Stimulated activated CD4-positive, alpha-beta T cell treated with anti-CD3 and anti-CD28 coated beads, TNF-alpha, amount 100 ng/mL, for 1 hour (primary cell): ENCODE results near the gene GLRA1.
"Not testable (repeated sequence)": the region's sequence is repeated elsewhere in the genome, so short reads cannot be mapped to it uniquely, and the experiment has no call there.

ENCODE experiments used
- DNase-seq, 3 donors: peaks; one replicate each; pipeline ENCODE4 v3.0.0-alpha.2; 2020; ENCODE audit warnings: low read depth in 3 of 3, low spot score in 1 of 3

GLRA1 gene

DNA sequence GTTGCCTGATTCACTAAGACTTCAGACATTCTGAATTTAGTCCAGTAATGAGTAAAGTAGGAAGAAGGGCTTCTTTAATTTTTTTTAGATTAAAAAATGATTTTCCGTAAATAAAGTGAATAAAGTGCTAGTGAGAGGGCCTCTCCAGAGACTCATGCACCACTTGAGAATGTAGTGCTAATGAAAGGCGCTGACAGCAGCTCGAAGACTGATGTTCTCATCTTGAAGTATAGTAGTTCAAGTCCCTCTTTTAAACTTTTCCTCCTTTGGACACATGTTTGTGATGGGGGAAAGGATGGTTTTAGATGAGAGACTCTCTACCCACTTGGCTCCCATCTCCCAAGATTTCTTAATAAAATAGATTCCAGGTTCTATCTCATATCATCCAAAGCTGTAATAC is 104.4 kb downstream of the GLRA1 start:
- DNase-seq, result no peak

DNA sequence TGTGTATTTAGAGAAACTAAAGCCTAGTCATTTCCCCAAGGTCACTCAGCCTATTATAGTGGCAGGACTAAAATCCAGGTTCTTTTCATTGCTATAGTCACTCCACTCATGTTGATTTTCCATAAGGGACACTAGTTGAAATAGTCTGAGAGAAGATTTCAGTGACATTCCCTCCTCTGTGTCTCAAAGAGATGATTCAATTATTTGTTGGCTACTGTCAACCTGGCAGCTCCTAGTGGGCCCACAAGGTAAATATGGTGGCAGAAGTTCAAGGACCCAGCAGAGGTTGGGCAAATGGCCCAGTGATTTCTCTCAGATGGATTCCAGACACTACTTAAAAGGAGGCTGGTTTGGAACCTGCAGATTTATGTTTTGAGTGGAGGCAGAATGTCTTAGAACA is 104.8 kb downstream of the GLRA1 start:
- no peak for DNase-seq

DNA sequence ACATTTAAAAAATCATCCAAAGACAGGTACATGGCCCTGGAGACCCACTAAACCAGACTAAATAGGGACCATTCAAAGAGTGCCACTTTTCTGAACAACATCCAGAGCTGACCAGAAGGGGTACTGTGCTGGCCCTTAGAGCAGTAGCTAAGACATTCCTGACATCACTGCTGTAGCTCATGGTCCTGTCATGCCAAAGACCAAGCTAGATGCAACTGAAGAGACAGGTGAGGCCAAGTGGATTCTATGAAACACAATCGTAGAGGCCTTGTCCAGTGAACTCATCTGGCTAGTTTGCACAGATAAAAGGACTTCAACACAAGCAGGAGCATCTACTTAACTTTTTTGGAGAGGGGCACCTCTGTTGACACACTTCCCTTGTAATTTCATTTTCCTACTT is 109.6 kb downstream of the GLRA1 start:
- DNase-seq, result no peak

DNA sequence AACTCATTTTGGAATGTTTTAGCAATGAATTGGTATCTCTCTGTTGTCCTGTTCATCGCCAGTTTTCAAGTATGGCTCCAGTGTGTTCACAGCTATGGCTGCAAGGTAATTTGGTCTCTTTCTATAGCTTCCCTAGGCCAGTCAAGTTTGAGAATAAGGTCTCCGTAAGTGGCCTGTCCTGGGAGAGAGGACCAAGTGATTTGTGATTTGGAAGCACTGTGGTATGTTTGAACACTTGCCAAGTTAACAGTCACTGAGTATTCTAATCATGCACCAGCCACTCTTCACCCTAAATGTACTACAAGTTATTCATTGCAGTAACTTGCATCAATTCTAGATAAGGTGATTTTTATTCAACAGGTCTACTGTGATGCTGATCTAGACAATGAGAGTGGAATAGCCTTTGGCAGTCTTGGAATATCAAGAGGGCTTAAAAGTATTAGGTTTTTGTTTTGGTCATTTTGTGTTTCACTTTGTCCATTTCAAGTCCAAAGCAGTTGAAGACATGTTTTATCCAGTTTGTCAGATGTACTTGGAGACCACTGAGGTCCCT is 111.8 kb downstream of the GLRA1 start:
- no peak for DNase-seq

DNA sequence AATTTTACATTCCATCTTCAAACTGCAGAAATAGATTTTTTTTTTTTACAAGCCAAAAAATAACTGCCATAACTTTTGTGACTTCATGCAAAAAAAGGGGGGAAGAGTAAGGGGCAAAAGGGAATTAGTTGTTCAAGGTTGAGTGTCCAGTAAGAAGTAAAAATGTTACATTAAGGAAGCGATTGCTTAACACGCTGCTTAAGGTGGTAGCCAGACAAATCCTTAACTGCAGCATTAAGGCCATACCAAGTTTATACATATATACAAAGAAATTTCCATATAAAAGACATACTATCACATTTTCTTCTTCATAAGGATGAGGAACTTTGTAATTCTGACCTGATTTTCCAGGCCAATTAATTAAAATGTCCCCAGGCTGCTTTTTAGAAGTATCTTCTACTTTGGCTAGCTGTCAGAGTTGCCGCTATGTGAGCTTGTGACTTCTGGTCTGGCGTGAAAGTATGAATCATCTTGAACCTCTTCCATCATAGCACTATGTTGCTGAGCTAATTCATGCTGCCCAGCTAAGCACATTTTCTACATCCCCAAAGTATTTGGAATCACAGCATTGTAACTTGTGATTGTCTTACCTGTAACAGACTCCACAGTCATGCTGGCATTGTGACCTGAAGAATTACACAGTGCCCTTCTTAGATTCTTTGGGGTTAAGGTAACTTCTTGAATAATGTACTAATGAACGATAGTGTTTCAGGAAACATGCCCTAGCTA is 112.9 kb downstream of the GLRA1 start:
- DNase-seq, result no peak

DNA sequence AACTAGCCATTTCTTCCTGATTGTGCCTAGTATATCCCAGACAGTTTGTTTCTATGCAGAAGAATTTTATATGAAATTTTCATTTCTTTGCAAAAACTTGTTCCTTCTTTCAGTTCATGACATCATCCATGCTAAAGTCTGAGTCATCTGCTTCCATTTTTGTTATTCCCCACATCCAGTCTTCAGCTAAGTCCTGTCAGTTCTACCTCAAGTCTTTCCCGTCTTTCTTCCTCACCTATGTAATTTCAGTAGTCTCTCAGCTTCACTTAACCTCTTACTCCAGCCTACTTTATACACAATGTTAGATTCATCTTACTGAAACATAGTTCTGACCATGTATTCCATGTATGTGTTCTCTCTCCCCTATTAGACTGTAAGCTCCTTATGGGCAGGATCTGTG is 113.8 kb downstream of the GLRA1 start:
- no peak for DNase-seq

DNA sequence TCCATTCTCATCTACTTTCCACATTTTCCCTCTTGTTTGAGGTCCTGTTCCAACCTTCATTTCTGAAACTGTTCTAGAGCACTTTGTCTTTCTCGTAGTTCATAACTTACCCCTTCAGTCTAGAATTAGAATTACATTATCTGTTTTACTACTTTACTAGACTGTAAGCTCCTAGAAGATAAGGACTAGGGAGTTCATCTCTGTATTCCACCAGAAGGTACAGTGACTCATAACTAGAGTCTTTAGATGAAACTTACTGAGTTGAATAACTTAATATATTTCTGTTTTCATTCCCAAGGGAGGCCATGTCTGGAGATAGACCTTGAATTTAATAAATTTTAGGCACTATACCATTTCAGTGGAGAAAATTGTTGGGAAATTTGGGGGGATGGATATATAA is 114.2 kb downstream of the GLRA1 start:
- DNase-seq, result no peak

DNA sequence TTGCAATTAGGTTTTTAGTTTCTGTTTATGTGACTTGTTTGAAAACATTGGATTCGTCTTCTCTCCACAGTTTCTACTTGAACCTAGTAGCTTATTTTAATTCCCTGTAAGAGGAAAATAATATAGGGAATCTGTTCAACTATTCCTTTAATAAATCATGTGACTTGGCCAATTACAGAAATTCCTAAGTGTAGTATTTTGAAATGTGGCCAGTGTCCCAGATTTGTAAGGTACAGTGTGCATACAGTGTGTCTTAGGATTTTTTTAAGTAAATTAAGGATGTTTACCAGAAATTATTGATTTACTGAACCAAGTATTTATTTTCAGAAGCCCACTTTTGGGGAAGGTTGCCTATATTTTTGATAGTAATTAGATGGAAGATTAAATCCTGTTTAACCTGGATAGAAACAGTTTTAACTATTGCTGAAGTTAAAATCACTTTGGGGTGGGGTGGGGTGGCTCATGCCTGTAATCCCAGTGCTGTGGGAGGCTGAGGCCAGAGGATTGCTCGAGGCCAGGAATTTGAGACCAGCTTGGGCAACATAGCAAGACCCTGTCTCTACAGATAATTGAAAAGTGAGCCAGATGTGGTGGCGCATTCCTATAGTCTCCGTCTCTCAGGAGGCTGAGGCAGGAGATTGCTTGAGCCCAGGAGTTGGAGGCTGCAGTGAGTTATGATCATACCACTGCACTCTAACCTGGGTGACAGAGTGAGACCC is 116.0 kb downstream of the GLRA1 start:
- DNase-seq, result no peak

DNA sequence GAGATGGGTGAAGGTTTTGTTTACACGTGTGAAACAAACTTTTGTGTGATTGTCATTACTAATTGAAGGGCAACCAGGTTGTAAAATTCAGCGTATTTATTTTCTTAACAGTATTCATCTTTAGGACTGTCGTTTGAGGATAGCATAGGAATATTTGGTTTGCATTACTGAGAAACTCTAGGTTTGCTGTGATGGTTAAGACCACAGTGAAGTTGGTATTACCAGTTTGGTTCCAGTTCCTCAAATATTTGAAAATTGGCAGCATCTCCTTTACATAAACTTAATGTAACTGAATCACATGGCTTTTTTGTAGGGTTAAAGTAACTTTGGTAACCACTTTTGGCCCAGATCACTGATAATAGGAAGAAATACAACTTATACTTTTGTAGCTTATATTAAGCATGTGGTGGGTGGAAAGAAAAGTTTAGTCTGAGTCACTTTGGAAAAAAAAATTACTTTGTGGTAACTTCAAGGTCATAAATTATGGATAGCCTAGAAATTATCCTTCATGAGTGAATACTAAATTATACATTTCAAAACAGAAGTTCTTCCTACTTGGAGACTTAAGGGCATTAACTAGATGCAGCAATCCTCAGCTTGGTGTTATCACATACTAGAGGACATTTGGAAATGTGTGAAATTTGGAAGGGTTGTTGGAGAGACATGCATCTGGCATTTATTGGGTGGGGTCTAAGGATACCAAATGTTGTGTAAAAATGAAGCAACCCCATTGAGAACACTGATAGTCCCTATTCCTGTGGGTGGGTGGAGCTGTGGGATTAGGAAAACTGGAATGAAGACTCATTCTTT is 119.0 kb downstream of the GLRA1 start:
- no peak for DNase-seq

DNA sequence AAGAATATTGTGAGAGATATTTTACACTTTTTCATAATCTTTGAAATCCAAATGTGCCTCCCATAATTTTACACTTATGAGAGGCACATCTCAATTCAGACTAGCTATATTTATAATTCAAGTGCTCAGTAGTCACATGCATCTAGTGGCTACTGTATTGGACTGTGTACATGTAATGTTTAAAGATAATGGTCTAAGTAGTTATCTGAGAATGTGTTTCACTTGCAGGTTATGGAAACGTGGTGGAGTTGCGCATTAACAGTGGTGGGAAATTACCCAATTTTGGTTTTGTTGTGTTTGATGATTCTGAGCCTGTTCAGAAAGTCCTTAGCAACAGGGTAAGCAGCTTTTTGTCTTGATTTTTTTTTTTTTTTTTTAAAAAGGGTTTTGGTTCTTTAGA is 124.1 kb downstream of the GLRA1 start:
- DNase-seq, result no peak

DNA sequence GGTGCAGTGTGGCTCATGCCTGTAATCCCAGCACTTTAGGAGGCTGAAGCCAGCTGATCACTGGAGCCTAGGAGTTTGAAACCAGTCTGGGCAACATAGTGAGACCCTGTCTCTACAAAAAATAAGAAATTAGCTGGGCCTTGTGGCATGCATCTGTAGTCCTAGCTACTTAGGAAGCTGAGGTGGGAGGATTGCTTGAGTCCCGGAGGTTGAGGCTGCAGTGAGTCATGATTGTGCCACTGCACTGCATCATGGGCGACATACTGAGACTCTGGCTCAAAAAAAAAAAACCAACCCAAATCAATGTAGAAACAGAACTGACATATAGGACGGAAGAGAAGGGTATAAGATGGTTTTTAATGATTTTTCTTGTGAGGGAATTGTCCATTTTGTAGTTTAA is 125.2 kb downstream of the GLRA1 start:
- DNase-seq, result no peak

DNA sequence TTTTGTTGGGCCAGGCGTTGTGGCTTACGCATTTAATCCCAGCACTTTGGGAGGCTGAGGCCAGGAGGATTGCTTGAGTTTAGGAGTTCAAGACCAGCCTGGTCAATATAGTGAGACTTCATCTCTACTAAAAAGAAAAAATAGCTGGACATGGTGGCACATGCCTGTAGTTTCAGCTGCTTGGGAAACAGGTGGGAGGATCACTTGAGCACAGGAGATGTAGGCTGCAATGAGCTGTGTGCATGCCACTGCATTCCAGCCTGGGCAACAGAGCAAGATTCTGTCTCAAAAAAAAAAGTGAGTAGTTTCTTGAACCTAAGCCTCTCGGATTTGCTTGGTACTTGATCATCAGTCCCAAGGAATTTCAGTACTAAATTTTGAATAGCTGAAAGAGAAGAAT is 126.0 kb downstream of the GLRA1 start:
- DNase-seq, result no peak

DNA sequence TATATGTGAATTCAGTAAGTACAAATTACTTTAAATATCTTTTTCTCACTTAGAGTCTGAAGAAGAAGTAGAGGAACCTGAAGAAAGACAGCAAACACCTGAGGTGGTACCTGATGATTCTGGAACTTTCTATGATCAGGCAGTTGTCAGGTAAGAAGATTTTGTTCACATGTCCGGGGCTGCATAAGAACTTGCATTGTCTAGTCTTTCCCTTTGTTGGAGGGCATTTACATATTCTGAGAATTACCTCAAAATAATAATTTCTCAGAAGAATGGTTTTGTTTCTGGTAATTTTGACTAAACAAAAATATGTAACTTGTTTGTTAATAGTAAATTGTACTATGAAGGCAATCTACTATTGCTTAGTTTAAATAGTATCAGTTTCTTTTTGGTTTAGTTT is 129.2 kb downstream of the GLRA1 start:
- no peak for DNase-seq

DNA sequence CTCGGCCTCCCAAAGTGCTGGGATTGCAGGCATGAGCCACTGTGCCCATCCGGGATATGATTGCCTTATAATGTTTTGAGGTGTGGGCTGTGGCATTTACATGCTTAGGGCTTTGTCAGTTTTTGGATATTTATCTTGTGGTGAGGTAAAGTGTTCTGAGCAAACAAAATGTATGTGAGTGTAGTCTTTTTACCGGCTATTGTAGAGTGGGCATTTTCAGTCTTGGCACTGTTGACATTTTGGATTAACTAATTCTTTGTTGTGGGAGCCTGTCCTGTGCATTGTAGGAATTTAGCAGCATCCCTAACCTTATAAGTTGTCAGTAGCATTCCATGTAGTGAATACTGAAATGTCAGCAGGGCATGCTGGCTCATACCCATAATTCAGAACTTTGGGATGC is 131.3 kb downstream of the GLRA1 start:
- no peak for DNase-seq

DNA sequence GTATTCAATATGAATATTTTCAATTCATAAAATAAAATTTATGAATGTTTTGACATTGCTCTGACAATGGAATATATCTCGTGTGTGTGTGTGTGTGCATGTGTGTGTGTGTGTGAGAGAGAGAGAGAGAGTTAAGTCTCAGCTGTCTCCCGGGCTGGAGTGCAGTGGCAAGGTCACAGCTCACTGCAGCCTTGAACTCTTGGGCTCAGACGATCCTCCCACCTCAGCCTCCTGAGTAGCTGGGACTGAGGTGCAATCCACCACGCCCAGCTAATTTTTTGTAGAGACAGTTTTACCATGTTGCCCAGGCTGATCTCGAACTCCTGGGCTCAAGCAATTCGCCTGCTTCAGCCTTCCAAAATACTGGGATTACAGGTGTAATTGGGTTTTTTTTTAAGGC is 136.8 kb downstream of the GLRA1 start:
- DNase-seq, result no peak

DNA sequence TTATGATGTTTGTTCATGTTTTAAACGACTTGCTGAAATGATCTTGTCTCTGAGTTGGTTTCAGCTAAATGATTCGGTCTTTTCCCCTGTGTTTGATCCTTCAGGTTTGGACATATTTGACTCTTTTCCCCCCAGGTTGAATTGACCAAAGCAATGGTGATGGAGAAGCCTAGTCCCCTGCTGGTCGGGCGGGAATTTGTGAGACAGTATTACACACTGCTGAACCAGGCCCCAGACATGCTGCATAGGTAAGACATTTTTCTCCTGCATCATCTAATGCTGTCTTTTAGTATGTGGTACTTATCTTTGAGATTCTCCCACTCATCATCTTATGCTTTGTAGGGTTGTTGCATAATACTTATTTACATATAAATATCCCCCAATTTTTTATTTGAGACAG is 138.2 kb downstream of the GLRA1 start:
- DNase-seq, result no peak

DNA sequence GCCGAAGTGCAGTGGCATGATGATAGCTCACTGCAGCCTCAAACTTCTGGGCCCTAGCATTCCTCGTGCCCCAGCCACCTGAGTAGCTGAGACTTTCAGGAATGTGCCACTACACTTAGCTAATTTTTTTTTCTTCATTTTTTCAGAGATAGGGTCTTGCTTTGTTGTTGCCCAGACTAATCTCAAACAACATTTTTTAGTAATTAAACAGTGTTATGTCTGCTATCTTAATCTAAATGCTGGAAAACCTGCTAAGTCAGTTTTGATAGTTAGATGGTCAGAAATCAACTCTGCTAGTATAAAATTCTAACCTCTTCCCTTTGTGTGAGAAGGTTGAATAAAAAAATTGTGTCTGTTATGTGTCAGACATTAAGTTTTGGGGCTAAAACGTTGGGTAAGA is 140.5 kb downstream of the GLRA1 start:
- DNase-seq, result no peak

DNA sequence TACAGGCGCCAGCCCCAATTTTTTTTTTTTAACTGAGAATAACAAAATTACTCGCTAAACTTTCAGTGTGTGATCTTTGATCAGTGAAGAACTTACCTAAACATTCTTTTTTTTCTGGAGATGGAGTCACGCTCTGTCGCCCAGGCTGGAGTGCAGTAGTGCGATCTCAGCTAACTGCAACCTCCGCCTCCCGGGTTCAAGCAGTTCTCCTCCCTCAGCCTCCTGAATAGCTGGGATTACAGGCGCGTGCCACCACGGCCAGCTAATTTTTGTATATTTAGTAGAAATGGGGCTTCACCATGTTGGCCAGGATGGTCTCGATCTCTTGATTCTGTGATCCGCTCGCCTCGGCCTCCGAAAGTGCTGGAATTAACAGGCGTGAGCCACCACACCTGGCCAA is 141.0 kb downstream of the GLRA1 start:
- DNase-seq, result not testable (repeated sequence)

DNA sequence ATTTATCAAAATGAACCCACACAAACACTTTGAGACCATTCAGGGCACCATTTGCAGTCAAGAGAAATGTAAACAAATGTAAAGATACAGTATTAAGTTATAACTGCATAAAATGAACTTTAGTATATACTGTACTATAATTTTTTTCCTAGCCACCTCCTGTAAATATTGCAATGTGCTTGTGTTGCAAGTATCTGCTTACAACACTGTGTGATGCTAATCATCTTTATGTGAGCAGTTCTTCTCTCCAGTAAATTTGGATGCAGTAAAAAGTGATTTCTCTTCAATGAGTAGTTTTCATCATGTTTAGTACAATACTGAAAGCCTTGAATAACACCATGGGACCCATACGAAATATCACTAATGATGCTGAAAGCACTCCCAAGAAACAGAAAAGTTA is 143.4 kb downstream of the GLRA1 start:
- no peak for DNase-seq

DNA sequence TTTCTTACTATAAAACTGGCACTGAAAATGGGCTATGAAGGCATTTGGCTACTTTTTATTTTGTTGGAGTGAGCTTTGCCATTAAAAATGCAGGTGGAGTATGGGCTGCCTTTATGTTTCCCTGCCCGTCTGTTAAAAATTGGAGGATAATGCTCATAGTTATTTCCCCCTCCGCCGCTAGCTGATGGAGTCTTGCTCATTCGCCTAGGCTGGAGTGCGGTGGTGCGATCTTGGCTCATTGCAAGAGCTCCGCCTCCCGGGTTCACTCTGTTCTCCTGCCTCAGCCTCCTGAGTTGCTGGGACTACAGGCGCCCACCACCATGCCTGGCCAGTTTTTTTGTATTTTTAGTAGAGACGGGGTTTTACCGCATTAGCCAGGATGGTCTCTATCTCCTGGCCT is 144.3 kb downstream of the GLRA1 start:
- no peak for DNase-seq

DNA sequence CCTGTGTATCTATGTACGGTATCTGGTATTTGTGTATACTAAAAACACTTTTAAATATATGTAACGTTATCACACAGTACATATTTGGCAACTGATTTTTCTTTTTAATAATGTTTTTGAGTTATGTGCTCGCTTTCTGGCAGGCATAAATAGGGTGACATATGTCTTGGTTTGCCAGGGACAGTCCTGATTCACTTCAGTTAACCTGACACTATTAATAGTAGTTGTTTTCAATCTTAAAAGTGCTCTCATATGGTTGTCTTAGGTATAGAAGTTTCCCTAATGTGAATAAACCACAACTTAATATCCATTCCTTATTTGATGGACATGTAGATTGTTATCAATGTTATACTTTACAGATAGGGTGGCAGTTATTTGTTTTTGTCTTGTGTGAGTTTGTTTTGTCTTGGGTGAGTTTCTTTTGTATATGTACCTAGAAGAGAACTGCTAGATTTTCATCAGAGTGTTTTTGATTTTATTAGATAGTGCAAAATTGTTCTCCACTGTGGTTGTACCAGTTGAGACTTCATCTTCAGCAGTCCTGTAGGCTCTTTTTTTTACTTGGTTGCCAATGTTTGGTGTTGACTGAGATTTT is 145.0 kb downstream of the GLRA1 start:
- no peak for DNase-seq
